GM12872 (cell line): ENCODE results near the gene PTPMT1.

Source experiments
- TF ChIP-seq, protein P1 (sequence below): IDR thresholded peaks from 3 replicates; pipeline ENCODE4 v1.5.1; 2011; ENCODE audit warnings: low read depth, mild to moderate bottlenecking, low read length, moderate library complexity; ENCODE audit not compliant: insufficient read depth

The PTPMT1 gene

DNA sequence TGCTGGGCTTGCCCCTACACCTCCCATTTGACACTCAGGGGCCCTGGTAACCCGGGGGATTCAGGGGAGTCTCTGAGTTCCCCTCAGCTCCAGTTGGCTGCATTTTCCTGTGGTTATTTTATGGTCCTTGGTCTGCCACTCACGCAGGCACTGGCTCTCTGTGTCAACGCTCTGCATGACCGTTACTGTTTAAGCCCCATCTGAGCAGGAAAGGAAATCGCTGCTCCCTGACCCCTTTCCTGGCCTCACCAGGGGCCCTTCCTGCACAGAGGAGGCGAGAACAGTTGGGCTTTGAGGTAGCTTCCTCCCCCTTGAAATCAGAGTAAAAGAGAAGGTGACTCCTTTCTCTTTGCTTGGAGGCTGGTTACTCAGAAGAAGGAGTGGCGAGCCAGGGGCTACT lies 26.4 kb downstream of the PTPMT1 start:
- TF ChIP-seq, protein P1, sequence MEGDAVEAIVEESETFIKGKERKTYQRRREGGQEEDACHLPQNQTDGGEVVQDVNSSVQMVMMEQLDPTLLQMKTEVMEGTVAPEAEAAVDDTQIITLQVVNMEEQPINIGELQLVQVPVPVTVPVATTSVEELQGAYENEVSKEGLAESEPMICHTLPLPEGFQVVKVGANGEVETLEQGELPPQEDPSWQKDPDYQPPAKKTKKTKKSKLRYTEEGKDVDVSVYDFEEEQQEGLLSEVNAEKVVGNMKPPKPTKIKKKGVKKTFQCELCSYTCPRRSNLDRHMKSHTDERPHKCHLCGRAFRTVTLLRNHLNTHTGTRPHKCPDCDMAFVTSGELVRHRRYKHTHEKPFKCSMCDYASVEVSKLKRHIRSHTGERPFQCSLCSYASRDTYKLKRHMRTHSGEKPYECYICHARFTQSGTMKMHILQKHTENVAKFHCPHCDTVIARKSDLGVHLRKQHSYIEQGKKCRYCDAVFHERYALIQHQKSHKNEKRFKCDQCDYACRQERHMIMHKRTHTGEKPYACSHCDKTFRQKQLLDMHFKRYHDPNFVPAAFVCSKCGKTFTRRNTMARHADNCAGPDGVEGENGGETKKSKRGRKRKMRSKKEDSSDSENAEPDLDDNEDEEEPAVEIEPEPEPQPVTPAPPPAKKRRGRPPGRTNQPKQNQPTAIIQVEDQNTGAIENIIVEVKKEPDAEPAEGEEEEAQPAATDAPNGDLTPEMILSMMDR, result no peak

DNA sequence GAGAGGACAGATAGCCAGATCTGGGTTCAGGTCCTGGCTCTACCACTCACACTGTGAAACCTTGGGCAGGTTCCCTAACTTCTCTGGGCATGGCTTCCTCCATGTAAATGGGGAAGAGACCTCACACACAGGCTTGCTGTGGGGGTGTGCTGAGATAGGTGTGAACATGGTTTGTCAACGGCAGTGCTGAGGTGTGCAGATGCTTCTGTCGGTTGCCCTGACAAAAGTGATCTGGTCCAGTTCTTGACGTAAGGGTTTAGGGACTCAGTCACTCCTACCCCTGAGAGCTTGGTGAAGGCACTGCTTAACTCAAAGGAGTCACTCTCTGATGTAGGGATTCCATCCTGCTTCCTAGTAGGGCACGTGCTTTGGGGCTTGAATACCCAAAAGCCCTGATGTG lies 26.9 kb downstream of the PTPMT1 start:
- TF ChIP-seq, protein P1, result no peak

DNA sequence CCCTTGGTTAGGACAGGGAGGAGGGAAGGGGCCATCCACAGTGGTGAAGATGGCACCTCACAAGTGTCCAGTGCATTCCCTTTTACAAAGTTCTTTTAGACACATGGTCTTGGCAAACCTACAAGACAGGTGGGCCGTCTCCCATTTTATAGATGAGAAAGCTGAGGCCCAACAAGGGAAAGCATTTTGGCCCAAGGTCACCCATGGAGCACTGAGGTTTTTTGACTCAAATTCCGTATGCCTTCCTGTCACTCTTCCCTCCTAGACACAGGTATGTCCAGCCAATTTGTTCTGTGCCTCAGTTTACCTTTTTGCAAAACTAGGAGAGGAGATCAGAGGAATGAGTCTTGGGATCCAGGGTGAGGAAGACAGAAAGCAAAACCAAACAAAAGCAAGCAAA lies 27.6 kb downstream of the PTPMT1 start:
- TF ChIP-seq, protein P1, result no peak

DNA sequence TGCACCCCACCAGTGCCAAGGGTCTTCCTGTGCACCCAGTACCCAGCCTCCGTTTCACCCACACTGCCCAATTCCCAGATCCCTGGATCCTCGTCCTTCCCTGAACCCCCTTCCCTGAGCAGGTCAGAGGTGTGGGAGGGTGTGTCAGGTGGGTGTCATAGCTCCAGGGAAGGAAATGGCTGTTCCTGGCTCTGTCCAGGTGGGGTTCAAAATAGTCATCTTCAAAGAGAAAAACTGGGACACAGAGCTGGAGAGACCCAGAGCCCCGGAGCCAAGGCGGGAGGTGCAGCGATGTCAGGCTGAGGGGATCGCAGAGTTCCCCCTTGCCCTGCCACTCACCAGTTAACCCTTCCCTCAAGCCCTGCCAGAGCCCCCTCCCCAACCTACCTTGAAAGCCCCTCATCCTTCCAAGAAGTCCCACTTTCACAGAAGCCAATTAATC lies 28.1 kb downstream of the PTPMT1 start:
- TF ChIP-seq, protein P1, result no peak

DNA sequence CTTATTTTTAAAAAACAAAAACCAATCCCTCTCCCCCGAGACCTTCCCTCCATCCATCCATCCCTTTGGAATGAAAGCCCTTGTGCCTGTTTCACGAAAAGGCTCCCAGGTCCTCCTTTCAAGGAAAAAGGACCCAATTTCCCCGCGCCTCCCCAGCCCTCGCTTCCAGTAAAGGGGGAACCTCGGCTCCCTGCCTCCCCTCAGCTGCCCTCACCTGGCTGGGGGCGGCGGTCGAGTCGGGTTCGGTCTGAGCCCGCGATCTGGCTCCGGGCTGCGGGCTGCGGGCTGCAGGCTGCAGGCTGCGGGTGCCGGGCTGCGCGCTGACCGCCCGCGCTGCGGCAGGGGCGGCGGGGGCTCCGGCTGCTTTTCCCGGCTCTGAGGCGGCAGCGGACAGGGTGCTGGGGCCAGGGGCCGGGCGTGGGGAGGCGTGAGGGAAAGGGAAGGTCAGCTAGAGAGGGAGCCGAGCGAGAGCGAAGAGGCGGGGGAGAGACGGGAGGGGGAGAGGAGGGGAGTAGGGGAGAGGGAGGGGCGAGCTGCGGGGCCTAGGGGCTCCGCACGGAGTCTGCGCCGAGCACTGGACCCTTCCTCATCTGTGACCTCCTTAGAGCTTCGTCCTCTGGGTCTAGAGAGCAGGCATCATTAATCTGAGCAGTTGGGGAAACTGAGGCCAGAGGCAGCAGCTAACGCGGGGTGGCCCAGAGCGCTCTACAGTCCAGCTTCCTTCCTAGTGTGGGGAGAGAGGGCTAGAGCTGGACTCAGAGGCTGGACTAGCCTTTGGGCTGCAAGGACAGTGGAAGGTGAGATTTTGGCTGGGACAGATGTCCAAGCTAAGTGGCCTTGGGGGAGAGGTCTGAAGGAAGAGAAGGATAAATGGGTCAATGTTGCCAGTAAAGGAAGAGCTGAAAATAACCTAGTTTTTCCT lies 28.8 kb downstream of the PTPMT1 start, which contains the start of gene C1QTNF4:
Gene C1QTNF4 (minus strand): TSS at position 478 of the 922 bp plus-strand sequence. CDS start 3,601 bp downstream, outside the sequence.
- TF ChIP-seq, protein P1, result no peak

DNA sequence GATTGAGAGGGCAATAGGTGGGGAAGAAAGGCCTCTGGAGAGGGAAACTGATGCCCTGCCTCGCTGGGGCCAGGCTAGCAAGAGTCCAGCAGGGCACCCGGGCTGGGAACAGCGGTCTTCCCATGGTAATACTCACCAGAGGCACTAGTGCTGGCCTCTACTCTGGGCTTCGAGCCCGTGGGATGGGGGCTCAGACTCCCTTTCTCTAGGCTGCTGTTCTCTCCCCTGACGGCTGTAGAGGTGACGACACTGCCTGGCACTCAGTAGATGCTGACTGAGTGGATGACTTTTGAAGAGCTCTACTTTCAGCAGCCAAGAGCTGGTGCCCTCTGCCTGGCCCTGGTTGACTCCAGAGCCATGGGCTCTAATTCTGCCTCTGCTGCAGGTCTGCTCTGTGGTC lies 29.6 kb downstream of the PTPMT1 start:
- TF ChIP-seq, protein P1, result no peak

- TF ChIP-seq, protein P1, result no peak
These were observed 30.6 kb downstream of the PTPMT1 start for GRCh38 chr11:47595967-47596366.
